ENCODE results near the gene LPP.

LPP gene

GRCh38 chr3:188321258-188321657 is 167.3 kb downstream of the LPP start:
- TF ChIP-seq FOXP2 (optimal IDR thresholded peaks at IDR 0.05; ENCODE audit: borderline replicate concordance, extremely low read depth, extremely low read length, insufficient read depth) = no peak
- TF ChIP-seq REST (IDR thresholded peaks at IDR 0.05; ENCODE audit: insufficient read depth in 1 of 2, low read depth in 2 of 2, low read length in 2 of 2) = no peak
- no peak for TF ChIP-seq SIN3A (IDR thresholded peaks at IDR 0.05; ENCODE audit: borderline replicate concordance, insufficient read depth, low read length)
- no peak for TF ChIP-seq TAF1 (IDR thresholded peaks at IDR 0.05; ENCODE audit: borderline replicate concordance, insufficient read depth, low read length)
- no peak for TF ChIP-seq POLR2AphosphoS5 (IDR thresholded peaks at IDR 0.05; ENCODE audit: low read depth, low read length)

- TF ChIP-seq POLR2AphosphoS5 (IDR thresholded peaks at IDR 0.05; ENCODE audit: low read depth, low read length) = no peak
- no peak for TF ChIP-seq REST (IDR thresholded peaks at IDR 0.05; ENCODE audit: insufficient read depth in 1 of 2, low read depth in 2 of 2, low read length in 2 of 2)
- no peak for TF ChIP-seq FOXP2 (optimal IDR thresholded peaks at IDR 0.05; ENCODE audit: borderline replicate concordance, extremely low read depth, extremely low read length, insufficient read depth)
- TF ChIP-seq SIN3A (IDR thresholded peaks at IDR 0.05; ENCODE audit: borderline replicate concordance, insufficient read depth, low read length) = no peak
- no peak for TF ChIP-seq TAF1 (IDR thresholded peaks at IDR 0.05; ENCODE audit: borderline replicate concordance, insufficient read depth, low read length)
These were observed 168.4 kb downstream of the LPP start for GRCh38 chr3:188322135-188322887.

GRCh38 chr3:188323067-188323842 is 169.3 kb downstream of the LPP start:
- TF ChIP-seq FOXP2 (optimal IDR thresholded peaks at IDR 0.05; ENCODE audit: borderline replicate concordance, extremely low read depth, extremely low read length, insufficient read depth) (no peak), POLR2AphosphoS5 (IDR thresholded peaks at IDR 0.05; ENCODE audit: low read depth, low read length) (no peak), REST (IDR thresholded peaks at IDR 0.05; ENCODE audit: insufficient read depth in 1 of 2, low read depth in 2 of 2, low read length in 2 of 2) (no peak), SIN3A (IDR thresholded peaks at IDR 0.05; ENCODE audit: borderline replicate concordance, insufficient read depth, low read length) (no peak), TAF1 (IDR thresholded peaks at IDR 0.05; ENCODE audit: borderline replicate concordance, insufficient read depth, low read length) (no peak)

- TF ChIP-seq FOXP2 (optimal IDR thresholded peaks at IDR 0.05; ENCODE audit: borderline replicate concordance, extremely low read depth, extremely low read length, insufficient read depth) (no peak), REST (IDR thresholded peaks at IDR 0.05; ENCODE audit: insufficient read depth in 1 of 2, low read depth in 2 of 2, low read length in 2 of 2) (no peak), TAF1 (IDR thresholded peaks at IDR 0.05; ENCODE audit: borderline replicate concordance, insufficient read depth, low read length) (no peak), POLR2AphosphoS5 (IDR thresholded peaks at IDR 0.05; ENCODE audit: low read depth, low read length) (no peak), SIN3A (IDR thresholded peaks at IDR 0.05; ENCODE audit: borderline replicate concordance, insufficient read depth, low read length) (no peak)
These were observed 172.2 kb downstream of the LPP start for GRCh38 chr3:188326111-188326510.
